Cerebellar cortex (tissue), 1 donor: ENCODE data around the gene VAV3.
"Not testable (repeated sequence)": the region's sequence is repeated elsewhere in the genome, so short reads cannot be mapped to it uniquely, and the experiment has no call there.

ENCODE experiments used
- DNase-seq: peaks from one replicate; pipeline ENCODE4 v3.0.0-alpha.2; 2015; ENCODE audit warnings: low spot score

VAV3 gene

GRCh38 chr1:107883562-107883961 lies 81.4 kb downstream of the VAV3 start:
- no peak for DNase-seq

- DNase-seq: no peak
These were observed 85.1 kb downstream of the VAV3 start for GRCh38 chr1:107879927-107880326.

GRCh38 chr1:107879346-107879745 lies 85.6 kb downstream of the VAV3 start:
- no peak for DNase-seq

- DNase-seq: no peak
These were observed 87.2 kb downstream of the VAV3 start for GRCh38 chr1:107877745-107878144.

- no peak for DNase-seq
These were observed 87.9 kb downstream of the VAV3 start for GRCh38 chr1:107877092-107877491.

- no peak for DNase-seq
These were observed 89.3 kb downstream of the VAV3 start for GRCh38 chr1:107875689-107876088.

- no peak for DNase-seq
These were observed 90.8 kb downstream of the VAV3 start for GRCh38 chr1:107874221-107874620.

- no peak for DNase-seq
These were observed 93.1 kb downstream of the VAV3 start for GRCh38 chr1:107871687-107872395.

- no peak for DNase-seq
These were observed 93.7 kb downstream of the VAV3 start for GRCh38 chr1:107871259-107871658.

GRCh38 chr1:107870696-107871095 lies 94.3 kb downstream of the VAV3 start:
- no peak for DNase-seq

GRCh38 chr1:107867897-107868296 lies 97.1 kb downstream of the VAV3 start:
- DNase-seq: no peak

GRCh38 chr1:107867422-107867821 lies 97.6 kb downstream of the VAV3 start:
- peak; percentile 2 for DNase-seq

- DNase-seq: no peak
These were observed 98.1 kb downstream of the VAV3 start for GRCh38 chr1:107866870-107867269.

GRCh38 chr1:107865627-107866026 lies 99.4 kb downstream of the VAV3 start:
- no peak for DNase-seq

GRCh38 chr1:107863342-107863741 lies 101.6 kb downstream of the VAV3 start:
- DNase-seq: no peak

- DNase-seq: no peak
These were observed 102.9 kb downstream of the VAV3 start for GRCh38 chr1:107862064-107862463.

- DNase-seq: no peak
These were observed 106.7 kb downstream of the VAV3 start for GRCh38 chr1:107858323-107858722.

- no peak for DNase-seq
These were observed 113.6 kb downstream of the VAV3 start for GRCh38 chr1:107851418-107851817.

GRCh38 chr1:107844541-107845194 lies 120.3 kb downstream of the VAV3 start:
- DNase-seq: not testable (repeated sequence)

GRCh38 chr1:107843989-107844388 lies 121.0 kb downstream of the VAV3 start:
- DNase-seq: no peak

- DNase-seq: no peak
These were observed 122.7 kb downstream of the VAV3 start for GRCh38 chr1:107842241-107842640.

GRCh38 chr1:107840725-107841124 lies 124.3 kb downstream of the VAV3 start:
- no peak for DNase-seq

GRCh38 chr1:107838056-107838455 lies 126.9 kb downstream of the VAV3 start:
- no peak for DNase-seq

- DNase-seq: no peak
These were observed 129.8 kb downstream of the VAV3 start for GRCh38 chr1:107835151-107835670.
